Non-pigmented ciliary epithelial cell (primary cell): ENCODE measurements around the gene RERE.

Experiments
- DNase-seq: peaks from one replicate; pipeline ENCODE4 v3.0.0-alpha.2; 2010; ENCODE audit warnings: low read depth

The RERE gene

DNA sequence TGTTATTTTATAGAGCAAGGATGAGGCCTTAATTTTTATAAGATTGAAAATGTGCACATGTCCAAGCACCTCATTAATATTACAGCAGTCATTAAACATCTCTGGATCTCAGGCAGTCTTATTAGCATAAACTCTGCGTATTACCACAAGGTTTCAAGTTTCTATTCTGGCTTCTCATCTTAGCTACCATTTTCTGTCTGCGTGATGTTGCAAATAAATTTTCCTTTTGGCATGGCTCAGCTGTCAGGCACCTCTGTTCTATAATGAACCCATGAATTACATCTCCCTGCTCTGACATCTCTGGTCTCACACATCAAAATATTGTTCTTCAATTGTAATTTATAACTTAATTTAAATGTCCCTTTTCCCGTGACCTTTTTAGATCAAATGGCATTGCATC lies 343.1 kb downstream of the RERE start:
- no peak for DNase-seq

DNA sequence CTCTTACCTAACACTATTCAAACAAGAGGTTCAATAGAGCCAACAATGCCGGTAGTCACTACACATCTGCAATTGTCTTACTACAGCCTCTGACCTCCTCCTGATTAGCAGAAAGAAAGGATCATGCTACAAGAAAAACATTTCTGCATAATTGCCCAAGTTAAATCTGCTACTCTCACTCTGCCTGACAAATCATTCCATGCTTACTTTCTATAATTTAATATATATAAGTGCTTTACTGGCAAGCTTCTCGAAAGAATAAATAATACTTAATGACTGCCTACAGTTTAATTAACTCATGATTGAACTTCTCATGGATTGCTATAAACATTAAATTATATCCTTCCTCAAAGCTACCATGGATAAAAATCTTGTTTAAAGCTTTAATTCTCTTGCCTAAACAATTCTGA lies 343.5 kb downstream of the RERE start:
- no peak for DNase-seq

DNA sequence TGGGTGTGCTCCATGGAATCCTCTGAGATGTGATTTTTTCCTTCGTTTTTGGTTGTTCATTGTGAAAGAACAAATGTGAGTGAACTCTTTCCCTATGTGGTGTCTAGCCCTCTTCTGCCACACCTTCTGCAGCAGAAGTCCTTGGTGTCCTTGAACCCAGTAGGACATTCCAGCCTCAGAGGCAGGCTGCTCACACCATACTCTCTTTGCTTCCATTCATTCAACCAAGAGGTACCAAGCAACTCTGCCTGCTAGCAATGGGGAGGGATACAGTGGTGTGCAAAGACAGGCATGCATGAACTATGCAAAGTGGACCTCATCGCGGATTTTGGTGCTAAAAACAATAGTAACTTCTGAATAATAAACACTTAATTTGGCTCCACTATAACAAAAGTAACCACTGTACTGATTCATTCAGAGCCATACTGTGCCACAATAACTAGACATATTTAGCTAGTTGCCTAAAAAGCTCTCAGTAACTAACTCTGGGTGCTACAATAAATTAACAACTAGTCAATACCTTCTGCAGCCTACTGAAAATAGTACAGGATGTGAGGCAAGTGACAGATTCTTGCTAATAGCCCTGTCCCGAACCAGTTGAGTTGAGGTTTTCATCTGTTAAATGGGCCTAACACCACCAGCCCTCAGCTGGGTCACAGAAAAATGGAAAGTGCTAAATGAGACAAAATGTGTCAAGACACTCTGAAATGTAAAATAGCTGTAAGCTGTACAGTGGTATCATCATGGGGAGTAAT lies 344.1 kb downstream of the RERE start:
- DNase-seq, result no peak

DNA sequence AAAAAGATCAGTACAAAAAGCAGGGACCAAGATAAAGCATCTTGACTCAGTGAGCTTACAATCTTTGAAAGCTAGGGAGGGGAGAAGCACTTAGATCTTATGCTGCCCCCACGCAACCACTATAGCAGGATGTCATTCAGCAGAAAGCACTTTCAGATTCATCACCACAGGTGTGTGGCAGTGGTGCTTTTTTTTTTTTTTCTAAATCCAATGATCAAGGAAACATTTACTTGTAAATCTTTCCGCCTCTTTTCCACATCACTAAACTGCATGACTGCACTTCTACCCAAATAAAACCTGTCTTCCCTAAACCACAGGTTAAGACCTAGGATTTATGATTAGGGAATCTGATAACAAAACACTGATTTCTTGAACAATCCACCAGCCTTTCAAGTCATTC lies 344.8 kb downstream of the RERE start:
- DNase-seq, result no peak

DNA sequence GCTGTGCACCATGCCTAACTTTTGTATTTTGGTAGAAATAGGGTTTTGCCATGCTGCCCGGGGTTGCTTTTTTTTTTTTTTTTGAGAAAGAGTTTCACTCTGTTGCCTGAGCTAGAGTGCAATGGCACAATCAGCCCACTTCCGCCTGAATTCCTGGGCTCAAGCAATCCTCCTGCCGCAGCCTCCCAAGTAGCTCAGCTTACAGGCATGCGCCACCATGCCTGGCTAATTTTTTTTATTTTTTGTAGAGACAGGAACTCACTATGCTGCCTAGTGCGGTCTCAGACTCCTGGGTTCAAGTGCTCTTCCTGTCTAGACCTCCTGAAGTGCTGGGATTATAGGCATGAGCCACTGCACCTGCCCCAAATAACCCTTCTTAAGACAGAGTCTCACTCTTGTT lies 346.0 kb downstream of the RERE start:
- no peak for DNase-seq

DNA sequence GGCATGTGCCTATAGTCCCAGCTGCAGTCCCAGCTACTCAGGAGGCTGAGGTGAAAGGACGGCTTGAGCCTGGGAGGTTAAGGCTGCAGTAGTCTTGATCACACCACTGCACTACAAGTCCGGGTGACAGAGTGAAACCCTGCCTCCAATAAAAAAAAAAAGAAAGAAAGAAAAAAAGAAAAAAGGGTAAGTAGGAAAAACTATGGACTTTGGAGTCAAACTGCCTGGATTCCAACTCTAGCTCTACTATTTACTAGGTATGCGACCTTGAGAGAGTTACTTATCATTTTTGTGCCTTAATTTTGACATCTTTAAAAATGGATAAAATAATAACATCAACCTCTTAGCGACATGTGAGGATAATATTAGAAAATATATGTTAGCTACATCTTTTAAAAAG lies 348.7 kb downstream of the RERE start:
- DNase-seq, result no peak

DNA sequence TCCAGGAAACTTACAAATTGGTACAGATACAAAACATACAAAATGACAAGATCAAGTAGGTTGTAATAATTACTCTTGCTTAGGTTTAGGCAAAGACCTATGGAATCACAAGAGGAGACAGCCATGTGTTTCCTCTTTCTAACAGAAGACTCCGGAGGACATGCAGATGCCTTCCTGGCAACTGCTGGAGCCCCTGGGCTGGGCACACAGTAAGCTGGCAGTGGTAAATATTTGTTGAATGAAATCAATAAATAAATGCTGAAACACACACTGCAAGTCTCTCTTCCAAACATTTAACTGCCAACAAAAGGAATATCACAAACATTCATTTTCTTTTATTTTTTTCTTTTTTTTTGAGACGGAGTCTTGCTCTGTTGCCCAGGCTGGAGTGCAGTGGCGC lies 350.1 kb downstream of the RERE start:
- DNase-seq, result no peak

DNA sequence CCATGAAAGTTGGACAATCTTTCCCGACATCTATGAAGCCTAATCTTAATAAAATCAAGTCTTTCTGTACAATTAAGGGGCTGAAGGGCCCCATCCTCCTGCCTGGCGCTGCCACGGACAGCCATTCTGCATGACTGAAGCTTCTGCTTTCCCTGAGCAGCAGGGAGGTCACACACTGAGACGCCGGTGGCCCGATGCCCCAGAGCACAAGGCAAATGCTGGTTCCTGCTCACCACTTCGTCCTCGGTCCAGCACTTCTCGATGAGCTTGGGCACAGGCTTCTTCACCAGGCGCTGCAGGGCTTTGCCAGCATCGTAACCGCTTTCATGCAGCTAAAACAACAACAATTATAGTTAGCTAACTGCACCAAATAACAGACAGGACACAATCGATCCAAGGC lies 351.7 kb downstream of the RERE start:
- DNase-seq, result no peak

DNA sequence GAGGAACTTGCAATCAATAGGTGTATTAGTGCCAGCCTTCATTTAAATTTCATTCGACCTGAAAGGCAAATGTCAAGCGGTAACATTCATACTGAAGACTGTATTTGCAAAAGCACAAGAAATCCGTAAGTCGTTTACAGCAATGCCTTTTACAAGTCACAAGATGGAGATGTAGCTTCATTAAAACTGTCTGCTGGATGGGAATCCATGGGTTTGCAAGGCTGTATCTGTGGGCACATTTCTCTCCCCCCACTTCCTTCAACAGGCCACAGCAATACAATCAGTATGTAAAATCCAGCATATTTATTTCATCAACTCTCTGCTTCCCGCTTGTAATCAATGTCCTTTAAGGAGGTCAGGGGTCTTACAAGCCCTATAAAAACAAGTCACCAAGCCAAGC lies 352.4 kb downstream of the RERE start:
- no peak for DNase-seq

DNA sequence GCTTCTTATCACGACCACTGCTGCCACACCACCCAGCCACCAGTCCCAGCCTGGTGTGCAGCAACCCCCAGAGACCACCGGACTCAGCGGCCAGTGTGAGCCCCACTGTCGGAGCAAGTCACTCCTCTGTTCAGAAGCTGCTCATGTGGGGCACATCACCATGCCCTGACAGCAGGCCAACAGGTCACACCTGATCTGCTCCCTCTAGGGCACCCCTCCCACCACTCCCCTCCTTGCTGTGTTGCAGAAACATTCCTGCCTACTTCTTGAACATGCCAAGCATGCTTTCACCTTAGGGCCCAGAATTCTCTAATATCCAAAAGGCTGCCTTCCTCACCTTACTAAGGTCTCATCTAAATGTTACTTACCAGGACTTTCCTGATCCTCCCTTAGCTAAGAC lies 353.1 kb downstream of the RERE start:
- no peak for DNase-seq

DNA sequence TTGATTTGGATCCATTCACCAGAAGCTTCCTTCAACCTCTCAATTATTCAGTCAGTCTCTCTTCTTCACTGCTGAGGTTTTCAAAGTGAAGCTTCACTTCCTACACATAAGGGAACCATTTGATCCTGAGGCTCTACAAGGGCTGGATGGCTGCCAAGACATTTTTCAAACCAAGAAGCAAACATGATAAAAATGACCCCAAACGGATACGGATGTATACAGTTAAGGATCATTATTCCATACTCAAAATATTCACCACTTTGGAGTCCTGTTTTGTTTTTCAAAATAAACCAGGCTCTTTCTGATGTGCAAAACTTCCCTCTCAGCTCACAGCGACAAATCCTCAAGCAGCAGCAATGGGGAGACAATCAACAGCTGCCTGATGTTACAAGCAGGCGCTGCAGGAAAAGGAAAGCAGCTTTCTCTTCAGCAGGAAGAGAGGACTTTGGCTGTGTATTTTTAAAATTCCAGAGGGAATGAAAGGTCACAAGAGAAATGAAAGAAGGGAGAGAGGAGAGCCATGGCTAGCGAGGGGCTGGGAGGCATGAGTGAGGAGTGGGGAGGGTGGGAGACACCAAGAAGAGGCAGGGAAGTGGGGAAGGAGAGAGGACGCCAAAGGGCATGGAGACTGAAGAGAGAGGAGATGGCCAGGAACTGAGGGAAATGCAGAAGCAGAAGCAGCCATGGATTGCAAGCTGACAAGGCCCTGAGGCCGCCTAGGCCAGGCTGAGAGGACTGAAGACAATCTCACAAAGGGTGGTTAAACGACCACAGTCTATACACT lies 354.1 kb downstream of the RERE start:
- DNase-seq, result peak; percentile 69

DNA sequence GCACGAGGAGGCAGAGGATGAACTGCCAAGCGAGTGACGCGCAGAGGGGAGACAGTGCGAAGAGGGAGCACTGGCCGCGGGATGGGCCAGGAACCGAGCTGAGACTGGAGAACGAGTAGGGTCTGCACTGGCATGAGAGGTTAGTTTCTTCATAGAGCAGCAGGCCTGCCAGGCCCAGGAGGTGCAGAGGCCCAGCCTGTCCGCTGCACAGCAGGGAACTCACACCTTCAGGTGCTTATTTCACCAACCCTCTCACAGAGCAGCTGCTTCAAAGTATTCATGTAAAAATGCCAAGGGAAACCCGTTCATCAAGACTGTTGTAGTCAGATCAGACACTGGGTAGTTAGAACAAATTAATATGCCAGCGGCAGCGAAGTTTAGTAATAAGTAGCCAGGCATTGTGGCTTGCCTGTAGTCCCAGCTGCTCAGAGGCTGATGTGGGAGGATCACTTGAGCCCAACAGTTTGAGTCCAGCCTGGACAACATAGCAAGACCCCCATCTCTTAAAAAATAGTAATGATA lies 355.0 kb downstream of the RERE start:
- no peak for DNase-seq

DNA sequence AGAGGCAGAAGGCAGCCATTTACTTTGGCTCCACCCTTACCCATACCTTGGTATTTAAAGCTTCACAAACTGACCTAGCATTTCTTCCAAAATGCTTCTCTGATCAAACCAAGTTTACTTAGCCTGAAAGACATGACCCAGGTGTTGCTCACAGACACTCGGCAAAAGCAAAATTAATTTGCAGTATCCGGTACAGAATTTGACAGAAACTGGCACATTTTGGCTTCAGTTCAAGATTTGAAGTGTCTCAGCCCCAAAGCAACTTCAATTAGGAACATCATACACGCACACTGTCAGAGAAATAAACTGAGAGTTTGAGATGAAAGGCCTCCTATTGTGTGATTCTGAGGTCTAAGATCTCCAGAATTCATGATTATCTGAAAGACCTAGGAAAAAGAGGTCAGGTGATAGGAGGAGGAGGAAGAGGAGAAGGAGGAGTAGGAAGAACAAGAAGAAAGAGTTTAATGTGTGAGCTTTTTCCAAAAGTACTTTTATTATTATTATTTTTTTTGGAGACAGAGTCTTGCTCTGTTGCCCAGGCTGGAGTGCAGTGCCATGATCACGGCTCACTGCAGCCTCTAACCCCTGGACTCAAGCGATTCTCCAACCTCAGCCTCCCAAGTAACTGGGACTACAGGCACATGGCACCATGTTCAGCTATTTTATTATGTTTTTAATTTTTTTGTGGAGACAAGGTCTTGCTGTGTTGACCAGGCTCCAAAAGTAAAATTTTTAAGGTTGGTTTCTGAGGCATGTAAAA lies 355.9 kb downstream of the RERE start:
- no peak for DNase-seq

DNA sequence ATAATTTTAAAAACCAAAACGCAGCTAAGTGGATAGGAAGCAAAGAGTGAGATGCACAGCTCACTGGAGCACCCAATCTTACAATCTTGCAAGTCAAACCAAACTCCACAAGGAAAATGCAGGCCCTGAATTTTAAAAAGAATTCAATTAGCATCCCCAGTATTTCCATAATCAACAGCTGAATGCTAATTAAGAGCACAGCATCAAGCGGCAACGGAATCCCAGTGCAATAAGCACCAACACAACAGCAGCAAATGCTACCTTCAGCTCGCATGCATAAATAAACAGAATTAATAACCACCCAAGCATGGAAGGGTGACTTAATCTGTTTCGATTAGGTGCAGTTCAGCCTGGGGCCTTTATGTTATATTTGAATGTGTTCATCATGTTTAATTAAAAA lies 356.7 kb downstream of the RERE start:
- DNase-seq, result no peak

DNA sequence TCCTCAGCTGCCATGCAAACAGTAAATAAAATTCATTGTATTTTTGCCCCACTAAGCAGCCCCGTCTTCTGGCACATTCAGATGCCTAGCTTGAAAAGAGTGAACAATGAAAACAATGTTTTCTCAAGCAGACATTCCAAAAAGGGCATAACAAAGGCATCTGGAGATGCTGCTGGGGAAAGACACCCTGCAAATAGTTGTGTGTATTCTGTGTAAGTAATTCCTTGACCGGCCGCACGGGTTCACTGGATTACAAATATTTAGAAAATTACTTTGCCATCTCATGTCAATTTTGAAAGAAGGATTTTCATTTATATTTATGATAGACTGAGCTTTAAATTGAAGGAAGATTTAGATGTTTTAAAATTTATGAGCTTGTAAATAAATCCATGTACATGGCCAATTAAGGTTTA lies 357.3 kb downstream of the RERE start:
- DNase-seq, result no peak

DNA sequence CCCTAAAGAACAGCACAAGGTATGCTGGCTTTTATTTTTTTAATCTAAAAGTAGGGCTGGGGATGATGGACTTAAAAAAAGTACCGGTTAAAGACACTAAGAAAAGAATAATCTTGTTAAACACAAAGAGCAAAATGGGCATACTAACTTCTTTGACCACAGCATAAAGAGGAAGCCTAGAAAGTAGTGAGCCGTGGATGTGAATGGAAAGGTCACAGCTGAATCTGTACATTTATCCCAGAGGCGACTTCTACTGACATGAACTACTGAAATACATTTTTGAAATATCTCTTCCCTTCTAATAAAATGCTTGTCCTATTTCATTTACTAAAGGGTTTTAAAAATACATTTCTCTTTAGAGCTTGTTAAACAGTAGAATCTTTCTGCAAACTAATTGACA lies 358.8 kb downstream of the RERE start:
- DNase-seq, result no peak

DNA sequence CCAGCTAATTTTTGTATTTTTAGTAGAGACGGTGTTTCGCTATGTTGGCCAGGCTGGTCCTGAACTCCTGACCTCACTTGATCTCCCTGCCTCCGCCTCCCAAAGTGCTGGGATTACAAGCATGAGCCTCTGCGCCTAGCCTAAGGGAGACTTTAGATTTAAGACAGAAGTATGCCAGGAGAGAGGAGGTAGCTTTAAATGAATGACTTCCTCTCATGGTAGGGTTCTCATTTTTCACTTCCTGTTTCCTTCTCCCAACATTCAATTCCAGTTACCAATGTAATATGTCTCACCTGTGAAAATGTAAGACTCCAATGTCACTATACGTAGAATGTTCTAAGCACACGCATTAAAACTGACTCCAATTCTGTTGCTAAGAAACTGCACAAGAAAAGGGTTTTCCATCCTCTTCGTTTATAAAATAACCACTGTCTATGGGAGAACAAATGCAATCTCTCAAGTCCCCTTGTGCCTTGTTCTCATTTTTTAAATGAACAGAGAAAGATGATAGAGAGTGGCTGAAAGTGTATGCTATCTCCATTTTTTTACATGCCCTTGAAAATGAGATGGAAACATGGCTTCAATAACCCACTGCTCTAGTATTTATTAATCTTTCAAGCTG lies 359.6 kb downstream of the RERE start:
- no peak for DNase-seq

DNA sequence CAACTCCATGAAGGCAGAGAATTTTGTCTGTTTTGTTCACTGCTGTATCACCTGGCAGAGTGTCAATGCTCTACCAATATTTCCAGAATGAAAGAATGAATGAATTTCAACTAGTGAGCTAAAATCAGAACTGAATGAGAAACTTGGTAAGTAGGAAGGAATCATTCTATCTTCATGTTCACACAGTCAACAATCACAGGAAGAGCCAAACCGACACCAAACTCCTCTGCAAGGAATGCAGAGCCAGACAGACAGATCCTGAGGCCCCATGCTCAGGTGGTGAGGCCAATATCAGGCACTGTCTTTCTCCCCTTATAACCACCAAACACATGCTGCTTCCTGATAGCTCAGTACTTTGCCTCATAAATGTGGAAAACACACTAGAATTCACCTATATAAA lies 360.4 kb downstream of the RERE start:
- no peak for DNase-seq

DNA sequence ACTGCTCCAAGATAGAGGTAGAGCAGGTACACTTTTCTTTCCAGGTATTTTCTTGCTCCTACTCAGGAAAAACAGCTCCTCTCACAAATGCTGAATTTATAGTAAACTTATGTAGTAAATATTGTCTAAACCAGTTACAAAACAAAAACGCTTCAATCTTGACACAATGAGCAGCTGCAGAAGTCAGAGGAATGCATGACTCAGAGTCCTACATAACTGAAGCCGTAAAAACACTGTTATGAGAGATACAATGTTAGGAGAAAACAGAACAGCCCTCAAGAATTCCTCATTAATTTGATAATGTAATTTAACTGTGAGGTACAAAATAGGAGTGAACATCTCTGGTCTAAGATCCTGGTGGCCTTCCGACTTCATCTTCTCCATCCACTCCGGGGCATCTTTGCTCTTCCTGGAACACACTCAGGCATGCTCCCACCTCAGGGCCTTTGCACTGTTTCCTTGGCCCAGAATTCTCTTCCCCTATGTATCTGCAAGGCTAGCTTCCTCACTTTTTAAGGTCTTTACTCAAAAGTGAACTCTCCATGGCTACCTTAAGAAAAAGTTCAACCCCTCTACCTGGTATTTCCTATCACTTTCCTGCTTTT lies 361.0 kb downstream of the RERE start:
- DNase-seq, result no peak

DNA sequence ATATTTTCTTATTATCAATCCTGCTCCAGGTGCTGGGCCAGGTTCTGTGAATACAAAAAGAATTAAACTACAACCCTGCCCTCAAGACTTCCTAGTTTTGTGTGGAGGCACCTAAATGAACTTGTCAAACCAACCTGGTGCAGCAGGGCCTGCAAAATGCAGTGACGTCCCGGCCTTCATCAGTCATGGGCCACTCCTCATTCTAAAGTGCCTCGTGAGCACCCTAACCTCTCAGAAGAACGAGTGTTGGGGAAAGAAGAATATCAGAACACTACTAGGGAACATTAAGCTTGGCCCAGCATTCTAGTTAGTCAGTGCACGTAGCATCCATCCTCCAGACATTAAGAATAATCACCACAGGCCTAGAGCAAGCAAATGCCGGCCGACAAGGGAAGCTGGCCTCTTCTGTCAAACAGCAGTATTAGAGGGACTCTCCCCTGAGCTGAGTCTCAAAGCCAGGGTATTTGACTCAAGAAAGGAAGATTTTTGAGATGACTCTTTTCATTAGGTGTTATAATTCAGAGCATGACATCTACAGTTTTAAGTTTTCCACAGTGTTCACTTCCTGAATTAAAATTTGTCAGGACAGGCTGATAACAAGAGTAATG lies 361.6 kb downstream of the RERE start:
- no peak for DNase-seq

DNA sequence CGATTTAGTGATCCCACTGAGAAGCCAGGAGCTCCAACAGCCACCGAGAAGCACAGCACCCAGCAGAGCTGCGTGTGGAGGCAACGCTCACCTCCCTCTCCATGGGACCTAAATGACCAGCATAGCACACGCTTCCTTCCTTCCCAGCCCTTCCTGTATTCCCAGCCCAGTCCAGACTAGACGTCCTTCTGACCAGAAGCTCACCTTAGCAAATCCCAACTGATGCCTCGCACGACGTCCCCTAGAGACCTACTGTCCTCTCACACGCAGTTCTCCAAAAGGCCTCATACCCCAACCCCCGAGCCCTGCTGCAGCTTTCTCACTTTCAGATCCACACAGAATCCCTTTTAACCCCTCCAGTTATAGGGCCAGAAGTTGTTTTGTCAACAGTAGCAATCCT lies 367.1 kb downstream of the RERE start:
- DNase-seq, result no peak
